GM12878 (cell line): ENCODE measurements around the gene PHRF1. TPM values are rescaled to one million over a fixed set of nuclear protein-coding genes. Genes with fewer than 3 reads are reported as not detected.

ENCODE experiments used
- ATAC-seq: fragments of 200-7000 bp; cut with Tn5 transposase; 3 replicates; pipeline ENCODE4 v1.9.1; 2020; ENCODE audit warnings: mild to moderate bottlenecking, moderate library complexity
- BruUV-seq: library from RNA; stranded (reverse); fragments of 400-500 nt; replicated peaks from 2 replicates; lab custom pipeline; 2021; lab: Mats Ljungman, UMichigan
- CTCF ChIA-PET: fragments of 300-600 bp; sonication (Branson Sonifier 250); formaldehyde crosslinking; extraction: SDS; loops from one replicate; lab custom pipeline; 2021; ENCODE audit warnings: inconsistent platforms; lab: Yijun Ruan, JAX
- POLR2A ChIA-PET: fragments of 350-600 bp; formaldehyde crosslinking; extraction: SDS; loops from one replicate; lab custom pipeline; 2021; ENCODE audit warnings: inconsistent platforms; lab: Charles Lee
- RAD21 ChIA-PET: fragments of 300-600 bp; sonication (Branson Sonifier 250); formaldehyde crosslinking; loops from one replicate; lab custom pipeline; 2023; ENCODE audit warnings: antibody characterized with exemption; ENCODE audit not compliant: unreplicated experiment; lab: Charles Lee
- SMC1A ChIA-PET: fragments of 300-600 bp; sonication (Branson Sonifier 250); formaldehyde crosslinking; loops from one replicate; lab custom pipeline; 2023; ENCODE audit not compliant: unreplicated experiment, uncharacterized antibody; lab: Charles Lee
- DNase-seq: peaks from one replicate; pipeline ENCODE4 v3.0.0-alpha.2; 2011; ENCODE audit warnings: low read depth, low spot score
- FAIRE-seq: peaks from 3 replicates; lab custom pipeline; 2011; peaks lifted over from hg19 to GRCh38; lab: Jason Lieb, UNC
- H2AFZ ChIP-seq: 2 replicates; pipeline ENCODE4 v1.6.0; 2011; ENCODE audit warnings: low read depth, low read length, control low read depth; ENCODE audit not compliant: control insufficient read depth
- H3K27ac ChIP-seq: 2 replicates; pipeline ENCODE4 v1.5.1; 2011; ENCODE audit warnings: control low read depth; ENCODE audit not compliant: control insufficient read depth, insufficient read depth
- H3K27me3 ChIP-seq, 2 experiments: replicated peaks in 1 of 2; 2 replicates each; pipeline versions ENCODE4 v1.6.0 to v1.6.1; 2011; ENCODE audit warnings: low read length in 1 of 2; ENCODE audit not compliant: control insufficient read depth in 2 of 2, insufficient read depth in 2 of 2
- H3K36me3 ChIP-seq, 2 experiments: 2 replicates each; pipeline ENCODE4 v1.5.1; 2011; ENCODE audit warnings: low read length in 1 of 2; ENCODE audit not compliant: control insufficient read depth in 2 of 2, insufficient read depth in 2 of 2
- H3K4me1 ChIP-seq: 2 replicates; pipeline ENCODE4 v1.6.1; 2011; ENCODE audit warnings: mild to moderate bottlenecking, low read length, moderate library complexity, mixed read lengths; ENCODE audit not compliant: control insufficient read depth, insufficient read depth
- H3K4me2 ChIP-seq: 2 replicates; pipeline ENCODE4 v1.6.0; 2011; ENCODE audit warnings: control low read depth; ENCODE audit not compliant: control insufficient read depth, insufficient read depth
- H3K4me3 ChIP-seq: fragments of 200-600 bp; sonication (generic); 2 replicates; pipeline ENCODE4 v1.5.1; 2016
- H3K79me2 ChIP-seq: 2 replicates; pipeline ENCODE4 v1.6.0; 2011; ENCODE audit warnings: low read length; ENCODE audit not compliant: control insufficient read depth, insufficient read depth
- H3K9ac ChIP-seq: 2 replicates; pipeline ENCODE4 v1.8.0; 2011; ENCODE audit warnings: low read length, control low read depth, mixed read lengths; ENCODE audit not compliant: control insufficient read depth, insufficient read depth
- H3K9me3 ChIP-seq: replicated peaks from 3 replicates; pipeline ENCODE4 v1.5.1; 2011; ENCODE audit warnings: mild to moderate bottlenecking, low read length; ENCODE audit not compliant: control insufficient read depth, insufficient read depth
- H4K20me1 ChIP-seq: 2 replicates; pipeline ENCODE4 v1.6.0; 2011; ENCODE audit not compliant: control insufficient read depth, insufficient read depth
- BACH1 ChIP-seq: fragments of 450-650 bp; IDR thresholded peaks from 2 replicates; pipeline ENCODE4 v1.6.1; 2017; ENCODE audit warnings: mild to moderate bottlenecking, borderline replicate concordance
- CBX3 ChIP-seq: fragments of 200-600 bp; sonication (generic); IDR thresholded peaks from 2 replicates; pipeline ENCODE4 v1.6.1; 2016; ENCODE audit warnings: low read depth, borderline replicate concordance
- IKZF2 ChIP-seq, 2 experiments: fragments of 450-650 bp; IDR thresholded peaks; 2 replicates each; pipeline ENCODE4 v1.6.1; 2017; ENCODE audit warnings: mild to moderate bottlenecking in 2 of 2, moderate library complexity in 2 of 2
- SMC3 ChIP-seq: IDR thresholded peaks from 2 replicates; pipeline ENCODE4 v1.6.1; 2011; ENCODE audit warnings: low read length, improper control_type of control experiment, borderline replicate concordance
- STAT3 ChIP-seq: IDR thresholded peaks from 2 replicates; pipeline ENCODE4 v1.6.1; 2011; ENCODE audit warnings: low read depth, low read length, improper control_type of control experiment
- USF1 ChIP-seq: IDR thresholded peaks from 2 replicates; pipeline ENCODE4 v1.6.1; 2011; ENCODE audit warnings: borderline replicate concordance, low read depth, mild to moderate bottlenecking, moderate library complexity, mixed read lengths, low read length; ENCODE audit not compliant: insufficient read depth; ENCODE audit errors: extremely low read length
- ZNF24 ChIP-seq: fragments of 450-650 bp; IDR thresholded peaks from 2 replicates; pipeline ENCODE4 v1.6.1; 2017; ENCODE audit warnings: antibody characterized with exemption, mild to moderate bottlenecking
- WGBS: methylation state at CpG from one replicate; pipeline ENCODE4 v1.1.6; 2016; ENCODE audit warnings: low lambda C conversion rate; ENCODE audit not compliant: insufficient replicate concordance, insufficient coverage; ENCODE audit errors: missing lambda C conversion rate; 5-methylcytosine and 5-hydroxymethylcytosine counted together
- in situ Hi-C: fragments of 300-500 bp; cut with MboI; formaldehyde crosslinking; loops from 9 replicates; pipeline ENCODE4 v1.14.3; 2018; ENCODE audit warnings: mixed read lengths
- intact Hi-C: fragments of 100-400 bp; cut with micrococcal nuclease; formaldehyde crosslinking; loops from one replicate; pipeline ENCODE4 v1.14.2; 2022; ENCODE audit not compliant: unreplicated experiment
- polyA plus RNA-seq, 11 experiments: library from polyadenylated mRNA; depleted of rRNA in 4 of 11; unstranded in 6 of 11; stranded (reverse) in 5 of 11; fragments of >200 nt; fragmentation: Nextera tagmentation in 4 of 11; fragmentation: Illumina TruSeq in 1 of 11; extraction: Ambion mirVana in 4 of 11; extraction: Trizol in 1 of 11; gene quantifications; 1 replicate in 1 of 11; 2 replicates in 10 of 11; pipeline versions ENCODE4 v1.2.1 to v1.2.3, GENCODE V29; 2011 to 2016; ENCODE audit warnings: inconsistent platforms in 2 of 11, missing spikeins in 2 of 11, low read depth in 1 of 11
- total RNA-seq, 4 experiments: library from RNA; depleted of rRNA in 3 of 4; stranded (reverse); fragments of >200 nt in 3 of 4; fragmentation: Illumina TruSeq in 1 of 4; extraction: Trizol in 1 of 4; gene quantifications; 2 replicates each; pipeline versions ENCODE4 v1.2.1 to v1.2.3, GENCODE V29; 2013 to 2021
- TF ChIP-seq, protein P1 (sequence below): fragments of 450-650 bp; IDR thresholded peaks from 2 replicates; pipeline ENCODE4 v1.6.1; 2014; ENCODE audit warnings: mild to moderate bottlenecking

The PHRF1 gene
- total and polyA plus RNA-seq, 10 of the 15 experiments (the other 5 are each of a cell fraction or from before 2014, with no cell fraction given), result 0.13 to 43.5 (median 15.1) TPM

DNA sequence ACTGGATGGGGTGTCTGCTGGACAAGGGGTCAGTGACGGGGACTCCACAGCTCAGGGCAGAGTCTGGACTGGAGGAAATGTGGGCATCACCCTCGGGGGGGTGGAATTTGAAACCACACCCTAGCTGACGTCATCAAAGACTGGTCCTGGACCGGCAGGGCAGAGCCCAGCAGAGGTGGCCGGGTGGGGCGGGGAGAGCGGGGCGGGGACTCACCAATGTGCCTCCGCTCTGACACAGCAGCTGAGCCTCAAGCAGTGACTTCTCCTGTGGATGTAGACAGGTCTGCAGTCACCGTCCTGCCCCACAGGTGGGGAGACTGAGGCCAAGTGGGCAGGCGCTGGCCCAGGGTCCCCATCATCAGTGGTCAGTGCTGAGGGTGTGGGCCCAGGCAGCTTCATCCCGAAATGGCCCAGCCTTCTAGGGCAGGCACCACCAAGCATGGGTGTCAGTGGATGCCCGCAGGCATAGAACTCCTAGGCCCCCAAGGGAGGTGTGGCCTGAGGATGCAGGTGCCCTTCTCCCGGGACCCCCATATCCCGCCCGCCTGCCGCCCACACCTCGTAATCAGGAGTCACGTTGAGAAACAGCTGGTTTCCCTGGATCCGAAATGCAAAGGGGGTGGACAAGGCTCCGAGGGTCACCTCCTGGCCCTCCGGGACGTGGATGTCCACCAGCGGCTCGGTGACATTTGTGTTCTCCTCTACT, 47.9 kb downstream of the PHRF1 start:
- Histone ChIP-seq H3K4me2 (no peak overlapping the region), H3K36me3 (no peaks in the 10 kb centered on the region), H3K4me1 (peaks cover 11% of the 10 kb centered on the region), H3K27me3 (no peaks in the 10 kb centered on the region), H3K27ac (no peak overlapping the region), H4K20me1 (no peaks in the 10 kb centered on the region), H3K4me3 (no peak overlapping the region), H3K9me3 (no peaks in the 10 kb centered on the region), H3K79me2 (no peaks in the 10 kb centered on the region), H2AFZ (no peak overlapping the region), H3K9ac (no peak overlapping the region)
- CTCF ChIA-PET, result no interaction called here
- RAD21 ChIA-PET, result no interaction called here
- FAIRE-seq (no peak), ATAC-seq (no peak), DNase-seq (no peak)
- intact Hi-C loops (no loop called here), in situ Hi-C loops (no loop called here)
- TF ChIP-seq, protein P1, sequence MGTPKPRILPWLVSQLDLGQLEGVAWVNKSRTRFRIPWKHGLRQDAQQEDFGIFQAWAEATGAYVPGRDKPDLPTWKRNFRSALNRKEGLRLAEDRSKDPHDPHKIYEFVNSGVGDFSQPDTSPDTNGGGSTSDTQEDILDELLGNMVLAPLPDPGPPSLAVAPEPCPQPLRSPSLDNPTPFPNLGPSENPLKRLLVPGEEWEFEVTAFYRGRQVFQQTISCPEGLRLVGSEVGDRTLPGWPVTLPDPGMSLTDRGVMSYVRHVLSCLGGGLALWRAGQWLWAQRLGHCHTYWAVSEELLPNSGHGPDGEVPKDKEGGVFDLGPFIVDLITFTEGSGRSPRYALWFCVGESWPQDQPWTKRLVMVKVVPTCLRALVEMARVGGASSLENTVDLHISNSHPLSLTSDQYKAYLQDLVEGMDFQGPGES, result no peak
- no peak for TF ChIP-seq BACH1
- TF ChIP-seq IKZF2 (IDR thresholded peaks at IDR 0.05), result no peak
- no peak for TF ChIP-seq STAT3
- no peak for TF ChIP-seq CBX3
- TF ChIP-seq SMC3, result no peak
- TF ChIP-seq USF1, result no peak
- TF ChIP-seq ZNF24, result no peak
- POLR2A ChIA-PET, result no interaction called here
- 60% methylated on average over 19 of the region's 25 CpGs for WGBS
- SMC1A ChIA-PET, result no interaction called here
- BruUV-seq, result no TSS peak
